ENCODE results near the gene PI4KA. TPM values are rescaled to one million over a fixed set of nuclear protein-coding genes. Genes with fewer than 3 reads are reported as not detected.
"Not testable (repeated sequence)": the region's sequence is repeated elsewhere in the genome, so short reads cannot be mapped to it uniquely, and the experiment has no call there.

The PI4KA gene
- total RNA-seq, 1 donor from 2014 or later: 100 TPM

GRCh38 chr22:20749453-20749852 is 109.2 kb downstream of the PI4KA start:
- DNase-seq (ENCODE audit: low spot score): no peak

- DNase-seq (ENCODE audit: low spot score): no peak
Observed at GRCh38 chr22:20748731-20749428, 109.7 kb downstream of the PI4KA start.

- no peak for DNase-seq (ENCODE audit: low spot score)
Observed at GRCh38 chr22:20748082-20748481, 110.5 kb downstream of the PI4KA start.

- no peak for DNase-seq (ENCODE audit: low spot score)
Observed at GRCh38 chr22:20747223-20747622, 111.4 kb downstream of the PI4KA start.

- no peak for DNase-seq (ENCODE audit: low spot score)
Observed at GRCh38 chr22:20746431-20747189, 112.0 kb downstream of the PI4KA start.

GRCh38 chr22:20745119-20745518 is 113.5 kb downstream of the PI4KA start:
- DNase-seq (ENCODE audit: low spot score): no peak

GRCh38 chr22:20744456-20744855 is 114.2 kb downstream of the PI4KA start:
- no peak for DNase-seq (ENCODE audit: low spot score)

GRCh38 chr22:20742764-20743163 is 115.8 kb downstream of the PI4KA start:
- DNase-seq (ENCODE audit: low spot score): no peak

- peak; percentile 30 for DNase-seq (ENCODE audit: low spot score)
Observed at GRCh38 chr22:20741634-20742581, 116.7 kb downstream of the PI4KA start.

- no peak for DNase-seq (ENCODE audit: low spot score)
Observed at GRCh38 chr22:20741008-20741633, 117.5 kb downstream of the PI4KA start.

- no peak for DNase-seq (ENCODE audit: low spot score)
Observed at GRCh38 chr22:20740222-20740951, 118.2 kb downstream of the PI4KA start.

- DNase-seq (ENCODE audit: low spot score): no peak
Observed at GRCh38 chr22:20738394-20739089, 120.1 kb downstream of the PI4KA start.

- DNase-seq (ENCODE audit: low spot score): not testable (repeated sequence)
Observed at GRCh38 chr22:20736891-20737290, 121.7 kb downstream of the PI4KA start.

GRCh38 chr22:20735356-20736162 is 123.1 kb downstream of the PI4KA start:
- DNase-seq (ENCODE audit: low spot score): not testable (repeated sequence)

GRCh38 chr22:20732431-20732830 is 126.2 kb downstream of the PI4KA start:
- not testable (repeated sequence) for DNase-seq (ENCODE audit: low spot score)

- DNase-seq (ENCODE audit: low spot score): no peak
Observed at GRCh38 chr22:20729194-20729593, 129.4 kb downstream of the PI4KA start.

- DNase-seq (ENCODE audit: low spot score): no peak
Observed at GRCh38 chr22:20728523-20729190, 130.0 kb downstream of the PI4KA start.

GRCh38 chr22:20727118-20728015 is 131.2 kb downstream of the PI4KA start:
- no peak for DNase-seq (ENCODE audit: low spot score)

All from mucosa of gallbladder (tissue), 1 donor.